ENCODE results near the gene GNAL.
"Not testable (repeated sequence)": the region's sequence is repeated elsewhere in the genome, so short reads cannot be mapped to it uniquely, and the experiment has no call there.

GNAL gene

DNA sequence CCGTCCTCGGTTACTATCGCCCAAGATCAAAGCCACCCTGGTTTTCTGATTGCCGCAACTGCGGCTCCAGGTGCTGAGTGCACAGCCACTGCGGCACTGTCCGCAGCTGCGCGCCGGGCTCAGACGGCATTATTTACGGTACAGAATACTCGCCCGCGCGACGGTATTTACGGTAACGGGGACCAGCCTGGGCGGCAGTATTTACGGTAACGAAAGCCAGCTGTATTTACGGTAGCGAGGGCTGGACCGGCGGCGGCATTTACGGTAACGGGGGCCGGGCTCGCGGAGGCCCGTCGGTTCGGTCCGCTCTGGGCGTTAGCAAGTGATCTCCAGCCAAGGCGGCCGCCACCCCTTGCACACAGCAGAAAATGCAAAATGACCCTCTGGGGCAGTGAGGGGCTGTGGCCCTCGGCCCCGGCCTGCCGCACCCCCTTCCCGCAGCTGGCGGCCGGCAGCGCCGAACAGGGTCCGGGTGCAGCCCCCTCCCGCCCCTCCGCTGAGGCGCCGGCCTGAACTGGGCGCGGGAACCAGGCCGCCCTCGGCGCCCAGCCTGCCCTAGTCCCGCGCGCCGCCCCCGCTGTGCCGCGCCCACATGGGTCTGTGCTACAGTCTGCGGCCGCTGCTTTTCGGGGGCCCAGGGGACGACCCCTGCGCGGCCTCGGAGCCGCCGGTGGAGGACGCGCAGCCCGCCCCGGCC lies at the start of gene GNAL:
TSS of gene GNAL (plus strand) at position 293 of the 697 bp plus-strand sequence. CDS start at position 593, 300 bp downstream.
- peak in 1 of 2 experiments; percentile 22 for DNase-seq

DNA sequence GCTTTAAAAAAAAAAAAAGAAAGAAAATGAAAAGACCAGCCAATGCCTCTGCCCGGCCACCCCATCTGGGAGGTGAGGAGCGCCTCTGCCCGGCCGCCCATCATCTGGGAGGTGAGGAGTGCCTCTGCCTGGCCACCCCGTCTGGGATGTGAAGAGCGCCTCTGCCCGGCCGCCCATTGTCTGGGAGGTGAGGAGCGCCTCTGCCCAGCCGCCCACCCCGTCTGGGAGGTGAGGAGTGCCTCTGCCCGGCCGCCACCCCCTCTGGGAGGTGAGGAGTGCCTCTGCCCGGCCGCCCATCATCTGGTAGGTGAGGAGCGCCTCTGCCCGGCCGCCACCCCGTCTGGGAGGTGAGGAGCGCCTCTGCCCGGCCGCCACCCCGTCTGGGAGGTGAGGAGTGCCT lies 41.8 kb upstream of the GNAL start:
- DNase-seq = not testable (repeated sequence)

DNA sequence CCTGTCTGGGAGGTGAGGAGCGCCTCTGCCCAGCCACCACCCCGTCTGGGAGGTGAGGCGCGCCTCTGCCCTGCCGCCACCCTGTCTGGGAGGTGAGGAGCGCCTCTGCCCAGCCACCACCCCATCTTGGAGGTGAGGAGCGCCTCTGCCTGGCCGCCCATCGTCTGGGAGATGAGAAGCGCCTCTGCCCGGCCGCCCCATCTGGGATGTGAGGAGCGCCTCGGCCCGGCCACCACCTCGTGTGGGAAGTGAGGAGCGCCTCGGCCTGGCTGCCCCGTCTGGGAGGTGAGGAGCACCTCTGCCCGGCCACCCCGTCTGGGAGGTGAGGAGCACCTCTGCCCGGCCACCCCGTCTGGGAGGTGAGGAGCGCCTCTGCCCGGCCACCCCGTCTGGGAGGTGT lies 41.3 kb upstream of the GNAL start:
- not testable (repeated sequence) for DNase-seq

GRCh38 chr18:11649839-11650238 lies 39.2 kb upstream of the GNAL start:
- no peak for DNase-seq

DNA sequence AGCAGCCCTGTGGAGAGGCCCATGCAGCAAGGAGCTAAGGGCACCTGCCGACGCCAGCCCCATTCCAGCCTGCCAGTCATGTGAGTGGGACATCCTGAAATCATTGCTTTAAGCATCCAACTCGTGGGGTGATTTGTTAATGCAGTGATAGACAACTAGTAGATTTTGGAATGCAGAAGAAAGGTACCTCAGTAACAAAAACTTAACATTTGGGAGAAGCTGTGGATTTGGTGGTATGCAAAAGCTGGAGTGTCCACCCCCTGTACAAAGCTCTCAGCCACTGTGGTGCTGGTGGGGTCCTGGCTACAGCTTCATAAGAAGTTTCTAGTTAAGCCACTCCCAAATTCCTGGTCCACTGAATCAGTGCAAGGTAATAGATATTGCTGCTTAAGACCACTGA lies 37.2 kb upstream of the GNAL start:
- DNase-seq = no peak

DNA sequence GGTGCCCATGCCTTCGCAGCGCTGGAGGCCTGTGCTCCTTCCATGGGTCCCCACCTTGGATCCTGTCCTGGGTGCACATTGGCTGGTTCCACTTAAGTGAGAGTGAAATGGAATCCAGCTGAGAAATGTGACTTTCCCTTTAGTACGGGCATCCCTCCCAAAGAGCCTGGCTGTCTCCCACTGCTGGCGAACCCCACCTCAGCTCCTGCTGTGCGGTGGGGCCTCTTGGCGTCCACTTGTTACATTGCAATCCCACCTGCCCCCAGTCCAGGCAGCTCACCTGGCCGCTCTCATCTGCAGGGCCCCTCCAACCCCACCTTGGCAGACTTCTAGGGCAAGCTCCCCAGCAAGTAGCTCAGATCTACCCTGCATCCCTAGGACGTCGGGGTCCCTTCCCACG lies 35.5 kb upstream of the GNAL start:
- DNase-seq = no peak

DNA sequence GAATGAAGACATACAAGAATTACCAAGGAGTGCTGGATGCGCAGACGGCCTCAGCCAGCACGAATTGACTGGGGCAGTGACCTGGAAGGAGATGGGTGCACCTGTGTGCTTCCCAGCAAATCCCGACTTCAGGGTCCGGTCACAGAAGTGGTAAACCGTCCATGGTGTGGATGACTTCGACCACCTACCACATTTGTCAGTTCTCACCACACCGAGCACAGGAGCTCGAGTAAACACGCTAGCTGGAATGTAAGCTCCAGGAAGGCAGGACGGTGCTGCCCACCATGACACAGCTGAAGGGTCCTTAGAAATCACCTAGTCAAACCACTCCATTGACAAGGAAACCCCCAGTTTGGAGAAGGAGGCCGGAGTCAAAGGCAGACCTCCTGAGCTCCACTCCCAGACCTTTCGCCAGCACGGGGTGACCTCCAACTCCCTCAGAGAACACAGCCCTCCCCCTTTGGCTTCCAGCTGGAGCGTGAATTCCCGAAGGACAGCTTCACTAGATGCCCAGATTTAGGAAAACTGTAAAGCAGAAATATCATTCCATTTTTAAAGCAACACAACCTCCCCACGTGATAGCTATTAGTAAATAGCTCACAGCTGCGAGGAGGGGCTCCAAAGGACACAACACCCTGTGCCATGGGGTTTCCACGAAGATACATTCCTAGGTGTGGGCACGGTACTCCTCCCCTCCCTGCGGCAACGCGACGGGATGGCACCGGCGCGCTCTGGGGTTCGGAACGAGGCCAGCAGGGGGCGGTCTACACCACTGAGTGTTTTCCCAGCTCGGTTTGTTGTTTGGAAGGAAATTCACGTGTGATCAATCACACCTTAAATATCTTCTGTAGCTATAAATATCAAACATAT lies 34.1 kb upstream of the GNAL start:
- peak in 1 of 2 experiments; percentile 40 for DNase-seq

DNA sequence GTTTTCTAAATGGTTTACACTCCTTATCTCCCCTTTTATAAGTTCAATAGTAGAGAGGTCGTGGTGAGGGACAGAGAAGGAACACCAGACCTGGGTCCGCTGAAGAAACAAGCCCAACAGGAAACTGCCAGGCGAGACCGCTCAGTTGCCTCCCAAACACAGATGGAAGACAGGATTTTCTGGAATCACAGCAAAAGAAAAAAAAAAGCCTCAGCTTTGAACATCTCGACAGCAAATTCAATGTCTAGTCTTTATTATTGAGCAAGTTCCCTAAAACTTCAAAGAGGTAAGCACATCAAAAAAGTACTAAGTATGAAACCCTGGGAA lies 33.5 kb upstream of the GNAL start:
- DNase-seq = no peak

GRCh38 chr18:11657152-11657551 lies 31.9 kb upstream of the GNAL start:
- DNase-seq = no peak

DNA sequence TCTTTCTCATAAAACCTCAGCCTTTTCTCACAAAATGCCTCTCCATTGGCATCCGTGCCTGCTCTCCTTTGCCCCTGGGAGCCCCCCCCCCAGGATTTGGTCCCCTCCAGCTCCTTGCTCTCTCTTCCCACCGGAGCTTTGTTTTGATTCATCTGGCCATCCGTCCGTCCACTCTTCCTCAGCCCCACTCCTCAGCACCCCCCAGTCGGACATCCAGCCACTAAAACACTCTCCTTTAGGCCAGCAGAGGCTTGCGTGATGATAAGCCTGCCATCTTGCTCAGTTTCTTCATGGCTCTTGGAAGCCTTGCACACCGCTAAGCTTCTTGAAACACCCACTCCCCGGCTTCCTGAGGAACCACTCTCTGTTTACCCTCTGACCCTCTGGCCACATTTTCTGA lies 31.5 kb upstream of the GNAL start:
- no peak for DNase-seq

DNA sequence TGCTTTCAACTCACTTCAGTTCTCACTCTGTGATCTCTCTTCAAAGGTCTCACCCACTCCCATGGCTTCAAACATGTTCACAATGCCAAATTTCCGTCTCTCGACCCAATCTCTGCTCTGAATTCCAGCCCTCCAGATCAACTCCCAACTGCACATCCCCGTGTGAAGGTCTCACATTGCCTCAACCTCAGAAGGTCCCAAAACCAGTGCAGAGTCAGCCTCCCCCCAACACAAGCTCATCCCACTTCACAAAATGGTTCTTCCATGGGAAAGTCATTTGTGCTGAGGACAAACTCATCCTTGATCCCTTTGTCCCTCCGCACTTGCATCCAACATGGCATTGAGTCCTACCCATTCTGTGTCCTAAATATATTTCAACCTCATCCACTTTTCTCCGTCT lies 31.0 kb upstream of the GNAL start:
- no peak for DNase-seq

DNA sequence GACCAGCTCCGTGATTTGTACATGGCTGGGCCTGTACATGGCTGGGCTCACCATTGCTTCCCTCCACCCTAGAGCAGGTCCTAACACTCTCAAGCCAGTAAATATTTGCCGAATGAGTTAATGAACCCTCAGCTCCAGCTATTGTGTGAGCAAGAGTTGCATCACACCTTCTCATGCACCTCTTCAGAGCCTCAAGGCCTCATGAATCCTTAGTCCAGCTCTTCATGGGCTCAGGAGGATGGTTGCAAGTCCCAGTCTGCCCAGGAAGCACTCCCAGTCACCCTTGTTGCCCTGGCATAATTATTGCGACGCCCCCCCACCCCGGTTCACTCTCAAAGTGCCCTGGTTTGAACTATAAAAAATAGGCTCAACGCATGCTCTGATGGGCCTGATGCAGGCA lies 30.1 kb upstream of the GNAL start:
- DNase-seq = no peak

DNA sequence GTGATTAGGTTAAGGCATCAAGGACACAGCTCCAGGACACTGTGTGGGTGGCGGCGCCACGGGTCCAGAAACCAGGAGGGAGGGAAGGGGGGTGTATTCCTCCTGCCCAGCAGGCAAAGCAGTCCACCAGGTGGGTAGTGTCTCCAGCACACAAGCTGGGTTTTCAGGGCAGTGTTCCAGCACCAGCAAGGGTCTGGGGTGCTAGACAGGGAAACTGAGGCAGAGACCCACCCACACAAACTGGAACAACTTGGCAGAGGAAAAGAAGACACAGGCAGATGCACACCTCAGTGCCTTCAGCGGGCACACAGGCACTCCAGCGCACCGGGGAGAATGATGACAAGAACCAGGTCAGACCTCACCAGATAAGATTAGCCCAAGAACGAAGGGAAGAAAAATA lies 28.4 kb upstream of the GNAL start:
- DNase-seq = no peak

DNA sequence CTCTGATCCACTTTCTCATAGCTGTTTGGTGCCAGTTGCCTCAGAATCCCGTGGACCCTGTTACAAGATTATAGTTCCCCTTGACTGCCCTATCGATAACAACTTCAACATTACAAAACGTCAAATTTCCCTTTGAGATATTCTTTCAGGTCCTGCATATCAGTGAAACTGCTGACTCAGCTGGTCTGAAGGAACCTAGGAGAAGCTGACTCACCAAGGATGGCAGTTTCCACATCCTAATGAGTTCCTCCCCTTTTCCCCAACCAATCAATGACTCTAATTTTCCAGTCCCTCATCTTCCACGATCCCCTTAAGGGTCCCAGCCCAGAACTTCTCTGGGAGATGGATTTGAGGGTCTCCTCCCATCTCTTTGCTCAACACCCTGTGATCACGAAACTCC lies 27.6 kb upstream of the GNAL start:
- no peak for DNase-seq

DNA sequence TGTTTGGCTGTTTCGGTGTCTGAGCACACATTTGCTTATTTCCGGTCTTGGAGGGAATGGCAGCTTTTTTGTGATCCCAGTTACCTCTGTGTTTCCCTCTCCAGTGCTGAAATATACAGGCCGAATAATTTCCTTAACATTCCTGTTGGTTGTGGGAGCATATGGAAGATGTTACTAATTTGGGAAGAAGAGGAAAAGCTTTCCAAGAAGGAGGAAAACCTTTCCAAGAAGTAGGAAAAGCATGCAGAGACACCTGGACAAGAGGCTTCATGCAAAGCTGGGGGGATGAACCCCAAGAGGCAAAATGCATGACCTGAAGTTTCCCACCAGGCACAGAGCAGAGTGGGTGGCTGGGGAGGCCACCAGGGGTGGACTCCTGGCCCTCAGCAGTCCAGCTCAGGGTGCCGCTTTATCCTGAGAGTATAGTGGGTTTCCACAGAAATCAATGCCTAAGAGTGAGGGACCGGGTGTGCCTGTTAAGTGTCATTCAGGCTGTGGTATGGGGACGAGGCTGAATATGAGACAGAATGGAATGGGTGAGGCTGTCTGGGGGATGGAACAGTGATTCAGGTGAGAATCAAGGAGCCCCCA lies 25.5 kb upstream of the GNAL start:
- DNase-seq = no peak

GRCh38 chr18:11664286-11664685 lies 24.8 kb upstream of the GNAL start:
- DNase-seq = no peak

- DNase-seq = no peak
Measured at GRCh38 chr18:11665146-11665545, 23.9 kb upstream of the GNAL start.

DNA sequence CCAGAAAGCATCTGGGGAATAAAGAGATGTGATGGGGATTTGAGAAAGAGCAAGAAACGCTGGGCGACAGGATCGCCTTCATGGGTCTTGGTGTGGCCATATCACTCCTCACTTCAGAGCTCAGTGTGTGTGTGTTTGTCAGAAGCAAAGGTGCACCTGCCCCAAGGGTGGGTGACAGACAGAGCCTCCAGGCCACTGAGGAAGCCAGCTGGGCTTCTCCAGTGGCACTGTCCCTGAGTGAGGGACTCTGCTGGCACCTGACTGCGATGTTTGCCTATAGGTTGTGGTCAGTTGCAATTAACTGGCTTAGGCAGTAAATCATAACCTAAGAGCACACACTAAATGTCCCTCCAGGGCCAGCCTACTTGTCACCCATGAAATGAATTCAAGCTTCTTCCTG lies 23.5 kb upstream of the GNAL start:
- no peak for DNase-seq

- no peak for DNase-seq
Measured at GRCh38 chr18:11666176-11666575, 22.9 kb upstream of the GNAL start.

DNA sequence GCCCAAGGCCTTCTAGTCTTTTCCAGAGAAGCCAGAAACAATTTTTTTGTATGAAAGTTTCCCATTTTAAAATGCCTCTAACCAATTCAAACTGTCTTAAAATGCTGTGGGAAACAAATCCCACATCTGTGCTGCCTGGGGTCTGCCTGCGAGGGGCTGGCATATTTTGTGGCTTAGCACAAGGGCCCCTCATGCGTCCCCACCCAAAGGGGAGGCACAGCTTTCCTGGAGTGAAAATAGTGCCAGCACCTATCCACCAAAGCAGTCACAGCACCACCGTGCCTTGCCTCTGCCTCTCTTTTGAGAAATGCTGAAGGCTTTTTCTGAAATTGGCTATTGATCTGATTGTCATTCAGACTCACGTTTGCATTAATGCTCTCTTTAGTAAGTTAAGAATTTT lies 22.2 kb upstream of the GNAL start:
- DNase-seq = no peak

DNA sequence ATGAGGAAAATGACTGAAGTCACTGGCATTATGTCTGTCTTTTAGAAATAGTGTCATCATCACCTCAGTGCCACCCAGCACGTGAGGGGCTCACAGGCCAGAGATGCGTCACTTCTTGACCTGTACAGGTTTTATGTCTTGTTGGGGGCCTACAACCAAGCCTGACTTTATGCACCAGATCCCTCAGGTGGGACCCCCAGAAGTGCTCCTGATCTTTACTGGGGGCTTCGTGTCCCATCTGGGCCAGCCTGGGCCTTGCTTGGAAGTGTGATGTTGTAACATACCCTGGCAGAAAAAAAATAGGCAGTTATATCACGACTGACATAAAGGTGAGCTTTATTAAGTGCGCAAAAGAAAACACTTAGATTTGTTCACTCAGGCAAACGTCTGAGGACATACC lies 21.5 kb upstream of the GNAL start:
- DNase-seq = no peak

- DNase-seq = no peak
Measured at GRCh38 chr18:11668441-11669169, 20.5 kb upstream of the GNAL start.

DNA sequence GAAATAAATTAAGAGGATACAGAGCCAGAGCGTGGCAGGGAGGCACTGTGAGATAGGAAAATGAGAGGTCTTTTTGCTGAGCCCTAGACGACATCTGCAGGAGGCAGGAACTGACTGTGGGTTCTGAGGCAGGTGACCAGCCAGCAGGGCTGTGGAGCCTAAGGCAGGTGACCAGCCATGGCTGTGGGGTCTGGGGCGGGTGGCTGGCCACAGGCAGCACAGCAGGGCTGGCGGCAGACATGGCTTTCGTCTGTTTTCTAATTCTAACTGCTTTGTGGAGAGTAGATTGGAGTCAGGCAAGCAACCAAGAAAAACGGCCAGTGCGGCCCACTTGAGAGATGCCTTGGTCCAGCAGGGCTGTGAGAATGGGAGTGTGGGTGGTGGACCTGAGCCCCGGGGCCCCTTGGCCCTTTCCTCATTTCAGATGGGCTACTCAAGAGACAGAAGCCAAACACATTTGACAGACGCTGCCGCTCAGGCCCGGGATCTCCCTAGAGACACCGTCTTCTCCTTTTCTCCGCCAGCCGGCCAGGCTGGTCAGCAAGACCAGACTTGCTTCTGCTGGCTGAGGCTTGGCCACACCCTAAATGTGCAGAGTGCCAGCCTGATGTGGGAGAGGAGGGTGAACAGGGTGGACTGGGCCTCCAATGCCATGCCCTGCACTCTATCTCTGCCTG lies 19.7 kb upstream of the GNAL start:
- no peak for DNase-seq
